HepG2 (cell line): ENCODE measurements around the gene CACNA1D. TPM values are rescaled to one million over a fixed set of nuclear protein-coding genes. Genes with fewer than 3 reads are reported as not detected.

Source experiments
- ATAC-seq: fragments of 200-7000 bp; cut with Tn5 transposase; 3 replicates; pipeline ENCODE4 v1.9.1; 2020; ENCODE audit warnings: mild to moderate bottlenecking, moderate library complexity
- BruUV-seq: library from RNA; stranded (reverse); fragments of 400-500 nt; replicated peaks from 2 replicates; lab custom pipeline; 2021; lab: Mats Ljungman, UMichigan
- CTCF ChIA-PET: fragments of 300-600 bp; formaldehyde crosslinking; extraction: SDS; loops from one replicate; lab custom pipeline; 2021; ENCODE audit warnings: low total read pairs, inconsistent platforms, low intra/inter-chr PET ratio; lab: Yijun Ruan, JAX
- POLR2A ChIA-PET: fragments of 350-600 bp; sonication (Branson Sonifier 250); formaldehyde crosslinking; loops from one replicate; lab custom pipeline; 2020; ENCODE audit warnings: antibody characterized with exemption, inconsistent platforms; lab: Yijun Ruan, JAX
- DNase-seq: peaks from one replicate; pipeline ENCODE4 v3.0.0-alpha.2; 2015; ENCODE audit warnings: low spot score
- FAIRE-seq: peaks from 3 replicates; lab custom pipeline; 2011; peaks lifted over from hg19 to GRCh38; lab: Jason Lieb, UNC
- H2AFZ ChIP-seq: one replicate; pipeline ENCODE4 v1.6.1; 2011; ENCODE audit warnings: low read length, inconsistent platforms
- H3K27ac ChIP-seq: fragments of 300-600 bp; 3 replicates; pipeline ENCODE4 v1.8.0; 2011; ENCODE audit warnings: mixed run types, mild to moderate bottlenecking, mixed read lengths, low read length, inconsistent platforms; ENCODE audit not compliant: insufficient read depth; ENCODE audit errors: extremely low read length
- H3K27me3 ChIP-seq, 2 experiments: fragments of 200-600 bp in 1 of 2; 2 replicates in 1 of 2; 3 replicates in 1 of 2; pipeline versions ENCODE4 v1.6.0 to v1.8.0; 2011; ENCODE audit warnings: low read length in 2 of 2, mild to moderate bottlenecking in 2 of 2, moderate library complexity in 2 of 2, inconsistent platforms in 1 of 2; ENCODE audit not compliant: insufficient read depth in 2 of 2, control insufficient read depth in 1 of 2
- H3K36me3 ChIP-seq, 2 experiments: fragments of 200-600 bp in 1 of 2; replicated peaks in 1 of 2; 2 replicates in 1 of 2; 3 replicates in 1 of 2; pipeline versions ENCODE4 v1.5.1 to v1.8.0; 2011; ENCODE audit warnings: low read length in 2 of 2, inconsistent platforms in 1 of 2; ENCODE audit not compliant: insufficient read depth in 2 of 2, control insufficient read depth in 1 of 2
- H3K4me1 ChIP-seq: 2 replicates; pipeline ENCODE4 v1.5.1; 2012; ENCODE audit warnings: low read length, inconsistent platforms; ENCODE audit not compliant: insufficient read depth
- H3K4me2 ChIP-seq: 2 replicates; pipeline ENCODE4 v1.6.0; 2011; ENCODE audit warnings: low read depth, low read length, inconsistent platforms
- H3K4me3 ChIP-seq, 3 experiments: fragments of 200-600 bp in 1 of 3; sonication (generic), shearing (Covaris generic) in 1 of 3; replicated peaks in 1 of 3; 2 replicates each; pipeline ENCODE4 v1.5.1; 2011 to 2016; ENCODE audit warnings: low read length in 3 of 3, inconsistent platforms in 2 of 3, low read depth in 2 of 3, mild to moderate bottlenecking in 2 of 3, control low read depth in 1 of 3, mixed read lengths in 1 of 3; ENCODE audit not compliant: insufficient read depth in 1 of 3
- H3K79me2 ChIP-seq: one replicate; pipeline ENCODE4 v1.6.1; 2011; ENCODE audit warnings: low read length, inconsistent platforms; ENCODE audit not compliant: insufficient read depth
- H3K9ac ChIP-seq: 2 replicates; pipeline ENCODE4 v1.6.0; 2011; ENCODE audit warnings: mild to moderate bottlenecking, low read depth, low read length, inconsistent platforms; ENCODE audit not compliant: insufficient read depth
- H3K9me3 ChIP-seq: 2 replicates; pipeline ENCODE4 v1.5.1; 2012; ENCODE audit warnings: mild to moderate bottlenecking, low read length
- H4K20me1 ChIP-seq: 2 replicates; pipeline ENCODE4 v1.6.0; 2011; ENCODE audit warnings: inconsistent platforms, mild to moderate bottlenecking, low read length, moderate library complexity; ENCODE audit not compliant: insufficient read depth
- ELF3 ChIP-seq: IDR thresholded peaks from 2 replicates; pipeline ENCODE4 v1.6.1; 2016; ENCODE audit warnings: missing genetic modification reagents, missing compliant biosample characterization
- MAFG ChIP-seq: sonication (generic); formaldehyde crosslinking; IDR thresholded peaks from 2 replicates; pipeline ENCODE4 v1.5.1; 2020; ENCODE audit warnings: mild to moderate bottlenecking, missing genetic modification reagents
- RBFOX2 ChIP-seq: fragments of 200-400 bp; formaldehyde crosslinking; IDR thresholded peaks from 2 replicates; pipeline ENCODE4 v1.6.1; 2017; ENCODE audit warnings: low read depth, mild to moderate bottlenecking, low read length
- RBM22 ChIP-seq: fragments of 200-400 bp; formaldehyde crosslinking; optimal IDR thresholded peaks from 2 replicates; pipeline ENCODE3; 2017; ENCODE audit warnings: mild to moderate bottlenecking, low read length, moderate library complexity
- RXRB ChIP-seq: IDR thresholded peaks from 2 replicates; pipeline ENCODE4 v1.6.1; 2016; ENCODE audit warnings: borderline replicate concordance, missing genetic modification reagents, missing compliant biosample characterization
- SRSF1 ChIP-seq: fragments of 200-400 bp; formaldehyde crosslinking; optimal IDR thresholded peaks from 2 replicates; pipeline ENCODE3; 2017; ENCODE audit warnings: mild to moderate bottlenecking, low read depth, low read length, moderate library complexity
- STAT6 ChIP-seq: sonication (generic); formaldehyde crosslinking; IDR thresholded peaks from 2 replicates; pipeline ENCODE4 v1.4.0; 2020; ENCODE audit warnings: missing genetic modification reagents, mild to moderate bottlenecking, borderline replicate concordance
- TCF7 ChIP-seq: sonication (generic); IDR thresholded peaks from 2 replicates; pipeline ENCODE4 v1.6.1; 2016; ENCODE audit warnings: antibody characterized with exemption, low read depth
- ZFP36 ChIP-seq: fragments of 150-350 bp; IDR thresholded peaks from 2 replicates; pipeline ENCODE4 v1.6.1; 2018; ENCODE audit warnings: borderline replicate concordance, low read length, low read depth; ENCODE audit not compliant: partially characterized antibody
- ZNF10 ChIP-seq: sonication (generic); formaldehyde crosslinking; IDR thresholded peaks from 2 replicates; pipeline ENCODE4 v1.4.0; 2020; ENCODE audit warnings: mild to moderate bottlenecking, low read depth, missing genetic modification reagents, borderline replicate concordance
- ZNF264 ChIP-seq: sonication (generic); formaldehyde crosslinking; IDR thresholded peaks from 2 replicates; pipeline ENCODE4 v1.4.0; 2020; ENCODE audit warnings: missing genetic modification reagents
- ZNF333 ChIP-seq: sonication (generic); formaldehyde crosslinking; IDR thresholded peaks from 2 replicates; pipeline ENCODE4 v1.4.0; 2020; ENCODE audit warnings: mild to moderate bottlenecking, missing genetic modification reagents, borderline replicate concordance
- ZNF33A ChIP-seq: sonication (generic); formaldehyde crosslinking; IDR thresholded peaks from 2 replicates; pipeline ENCODE4 v1.5.1; 2020; ENCODE audit warnings: missing genetic modification reagents, mild to moderate bottlenecking, moderate library complexity, borderline replicate concordance
- ZNF558 ChIP-seq: sonication (generic); formaldehyde crosslinking; IDR thresholded peaks from 2 replicates; pipeline ENCODE4 v1.9.0; 2022; ENCODE audit warnings: mild to moderate bottlenecking, missing genetic modification reagents, borderline replicate concordance
- ZNF629 ChIP-seq: sonication (generic); formaldehyde crosslinking; conservative IDR thresholded peaks from 2 replicates; pipeline ENCODE4 v1.5.0; 2020; ENCODE audit warnings: missing genetic modification reagents
- ZNF687 ChIP-seq: sonication (generic); formaldehyde crosslinking; IDR thresholded peaks from 2 replicates; pipeline ENCODE4 v1.5.1; 2020; ENCODE audit warnings: mild to moderate bottlenecking, missing genetic modification reagents, moderate library complexity
- ZNF749 ChIP-seq: sonication (generic); formaldehyde crosslinking; IDR thresholded peaks from 2 replicates; pipeline ENCODE4 v1.8.0; 2022; ENCODE audit warnings: mild to moderate bottlenecking, missing genetic modification reagents, moderate library complexity, borderline replicate concordance
- ZNF761 ChIP-seq: sonication (generic); formaldehyde crosslinking; conservative IDR thresholded peaks from 2 replicates; pipeline ENCODE4 v1.4.0; 2020; ENCODE audit warnings: mild to moderate bottlenecking, missing genetic modification reagents
- WGBS: methylation state at CpG from one replicate; pipeline ENCODE4 v1.1.6; 2017; ENCODE audit warnings: low lambda C conversion rate; 5-methylcytosine and 5-hydroxymethylcytosine counted together
- in situ Hi-C: cut with HindIII; loops from 2 replicates; pipeline ENCODE4 v1.10.0; 2017; ENCODE audit warnings: low pct_unique_long_range_greater_than_20kb; ENCODE audit not compliant: extremely low pct_ligation_motif_present
- intact Hi-C: fragments of 100-400 bp; cut with micrococcal nuclease; formaldehyde crosslinking; loops from one replicate; pipeline ENCODE4 v1.10.0; 2022; ENCODE audit not compliant: unreplicated experiment
- polyA plus RNA-seq, 8 experiments: library from polyadenylated mRNA; depleted of rRNA in 3 of 8; stranded (reverse) in 7 of 8; unstranded in 1 of 8; fragments of >200 nt; fragmentation: Illumina TruSeq in 4 of 8; extraction: Trizol in 4 of 8; gene quantifications; 2 replicates each; pipeline versions ENCODE4 v1.2.1 to v1.2.3, GENCODE V29; 2011 to 2016; ENCODE audit warnings: low read depth in 4 of 8, missing spikeins in 1 of 8, mixed read lengths in 1 of 8; ENCODE audit not compliant: insufficient read depth in 1 of 8
- total RNA-seq, 5 experiments: library from RNA; depleted of rRNA; stranded (reverse); fragments of >200 nt; fragmentation: Illumina TruSeq; extraction: Trizol; gene quantifications; 2 replicates each; pipeline ENCODE4 v1.2.3, GENCODE V29; 2016; ENCODE audit warnings: low read depth in 1 of 5

CACNA1D gene
- total and polyA plus RNA-seq, 2 of the 13 experiments (the other 11 are each of a cell fraction or from before 2014, with no cell fraction given), result 0.26 to 0.38 TPM

GRCh38 chr3:53833053-53833645 lies 338.7 kb downstream of the CACNA1D start:
- no peak overlapping the region for H3K4me3 ChIP-seq
- intact Hi-C loops, result no loop called here
- H3K4me1 ChIP-seq, result peaks cover 87% of the 10 kb centered on the region
- H4K20me1 ChIP-seq, result peaks cover 60% of the 10 kb centered on the region
- H3K79me2 ChIP-seq, result peaks cover 91% of the 10 kb centered on the region
- H3K9ac ChIP-seq, result no peak overlapping the region
- no peak overlapping the region for H3K27ac ChIP-seq
- 99% methylated on average over 7 of the region's 9 CpGs for WGBS
- peaks cover 40 to 73% of the 10 kb centered on the region in 2 experiments for H3K36me3 ChIP-seq
- ChIA-PET CTCF (no interaction called here), POLR2A (interaction anchor here (9.0 kb wide), 1 partner anchor 10 kb away, joined by 71 read pairs; no protein-coding TSS in a partner anchor)
- no peak overlapping the region for H2AFZ ChIP-seq
- no peak overlapping the region for H3K4me2 ChIP-seq
- DNase-seq, result no peak
- FAIRE-seq, result no peak
- BruUV-seq, result no TSS peak
- in situ Hi-C loops, result no loop called here
- H3K27me3 ChIP-seq, result no peaks in the 10 kb centered on the region
- ATAC-seq, result peak; percentile 7; the same call in 2 of the 3 replicates
- H3K9me3 ChIP-seq, result no peaks in the 10 kb centered on the region
- TF ChIP-seq RBFOX2, result peak; percentile 36; the same call in 1 of the 2 replicates
- no peak for TF ChIP-seq ZNF333 (CRISPR knock-in tag)
- no peak for TF ChIP-seq ZNF629
- TF ChIP-seq RXRB (CRISPR knock-in tag), result no peak
- TF ChIP-seq SRSF1, result no peak
- no peak for TF ChIP-seq ELF3
- TF ChIP-seq ZNF761 (CRISPR knock-in tag), result no peak
- no peak for TF ChIP-seq MAFG (CRISPR knock-in tag)
- no peak for TF ChIP-seq ZNF33A
- no peak for TF ChIP-seq ZFP36
- TF ChIP-seq ZNF749 (CRISPR knock-in tag), result no peak
- TF ChIP-seq ZNF264, result no peak
- no peak for TF ChIP-seq ZNF10 (CRISPR knock-in tag)
- no peak for TF ChIP-seq ZNF558 (CRISPR knock-in tag)
- no peak for TF ChIP-seq STAT6 (CRISPR knock-in tag)
- 0 out of 2 replicates have a peak, but pooled peaks have one; percentile 23 for TF ChIP-seq ZNF687
- TF ChIP-seq RBM22, result no peak
- TF ChIP-seq TCF7, result no peak
